ENCODE measurements around the gene RBM10. TPM values are rescaled to one million over a fixed set of nuclear protein-coding genes. Genes with fewer than 3 reads are reported as not detected.

Gene RBM10
- total and polyA plus RNA-seq, 9 of the 15 experiments (the other 6 are each of a cell fraction or from before 2014, with no cell fraction given) = 1.1 to 61.7 (median 31.5) TPM

DNA sequence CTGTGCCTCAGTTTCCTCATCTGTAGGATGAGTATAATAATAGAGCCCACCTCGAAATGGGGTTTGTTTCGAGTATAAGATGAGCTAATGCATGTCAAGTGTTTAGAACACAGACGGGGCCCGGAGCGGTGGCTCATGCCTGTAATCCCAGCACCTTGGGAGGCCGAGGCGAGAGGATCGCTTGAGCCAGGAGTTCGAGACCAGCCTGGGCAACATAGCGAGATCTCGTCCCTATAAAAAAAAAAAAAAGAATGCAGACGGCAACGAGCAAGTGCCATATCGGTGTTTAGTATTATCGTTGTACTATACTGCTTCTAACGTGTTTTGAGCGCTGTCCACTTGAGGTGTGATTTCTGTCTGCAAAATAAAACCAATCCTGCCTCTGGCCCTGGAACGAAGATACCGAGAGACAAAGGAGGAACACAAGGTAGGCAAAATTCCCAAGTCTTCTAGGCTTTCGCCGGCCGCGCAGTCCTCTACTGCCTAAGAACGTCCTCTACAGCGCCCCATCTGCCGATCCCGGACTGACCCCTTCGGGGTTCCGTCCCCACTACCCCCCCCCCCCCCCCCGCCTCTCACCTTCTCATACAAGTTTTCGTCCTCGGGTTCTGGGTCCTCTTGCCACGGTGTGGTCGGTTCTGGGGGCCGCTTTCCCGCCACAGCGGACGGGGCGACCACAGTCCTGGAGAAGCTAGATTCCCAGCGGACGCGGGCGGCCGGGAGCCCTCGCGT, 961 bp upstream of the RBM10 start (continued):
- TF ChIP-seq, protein P1, sequence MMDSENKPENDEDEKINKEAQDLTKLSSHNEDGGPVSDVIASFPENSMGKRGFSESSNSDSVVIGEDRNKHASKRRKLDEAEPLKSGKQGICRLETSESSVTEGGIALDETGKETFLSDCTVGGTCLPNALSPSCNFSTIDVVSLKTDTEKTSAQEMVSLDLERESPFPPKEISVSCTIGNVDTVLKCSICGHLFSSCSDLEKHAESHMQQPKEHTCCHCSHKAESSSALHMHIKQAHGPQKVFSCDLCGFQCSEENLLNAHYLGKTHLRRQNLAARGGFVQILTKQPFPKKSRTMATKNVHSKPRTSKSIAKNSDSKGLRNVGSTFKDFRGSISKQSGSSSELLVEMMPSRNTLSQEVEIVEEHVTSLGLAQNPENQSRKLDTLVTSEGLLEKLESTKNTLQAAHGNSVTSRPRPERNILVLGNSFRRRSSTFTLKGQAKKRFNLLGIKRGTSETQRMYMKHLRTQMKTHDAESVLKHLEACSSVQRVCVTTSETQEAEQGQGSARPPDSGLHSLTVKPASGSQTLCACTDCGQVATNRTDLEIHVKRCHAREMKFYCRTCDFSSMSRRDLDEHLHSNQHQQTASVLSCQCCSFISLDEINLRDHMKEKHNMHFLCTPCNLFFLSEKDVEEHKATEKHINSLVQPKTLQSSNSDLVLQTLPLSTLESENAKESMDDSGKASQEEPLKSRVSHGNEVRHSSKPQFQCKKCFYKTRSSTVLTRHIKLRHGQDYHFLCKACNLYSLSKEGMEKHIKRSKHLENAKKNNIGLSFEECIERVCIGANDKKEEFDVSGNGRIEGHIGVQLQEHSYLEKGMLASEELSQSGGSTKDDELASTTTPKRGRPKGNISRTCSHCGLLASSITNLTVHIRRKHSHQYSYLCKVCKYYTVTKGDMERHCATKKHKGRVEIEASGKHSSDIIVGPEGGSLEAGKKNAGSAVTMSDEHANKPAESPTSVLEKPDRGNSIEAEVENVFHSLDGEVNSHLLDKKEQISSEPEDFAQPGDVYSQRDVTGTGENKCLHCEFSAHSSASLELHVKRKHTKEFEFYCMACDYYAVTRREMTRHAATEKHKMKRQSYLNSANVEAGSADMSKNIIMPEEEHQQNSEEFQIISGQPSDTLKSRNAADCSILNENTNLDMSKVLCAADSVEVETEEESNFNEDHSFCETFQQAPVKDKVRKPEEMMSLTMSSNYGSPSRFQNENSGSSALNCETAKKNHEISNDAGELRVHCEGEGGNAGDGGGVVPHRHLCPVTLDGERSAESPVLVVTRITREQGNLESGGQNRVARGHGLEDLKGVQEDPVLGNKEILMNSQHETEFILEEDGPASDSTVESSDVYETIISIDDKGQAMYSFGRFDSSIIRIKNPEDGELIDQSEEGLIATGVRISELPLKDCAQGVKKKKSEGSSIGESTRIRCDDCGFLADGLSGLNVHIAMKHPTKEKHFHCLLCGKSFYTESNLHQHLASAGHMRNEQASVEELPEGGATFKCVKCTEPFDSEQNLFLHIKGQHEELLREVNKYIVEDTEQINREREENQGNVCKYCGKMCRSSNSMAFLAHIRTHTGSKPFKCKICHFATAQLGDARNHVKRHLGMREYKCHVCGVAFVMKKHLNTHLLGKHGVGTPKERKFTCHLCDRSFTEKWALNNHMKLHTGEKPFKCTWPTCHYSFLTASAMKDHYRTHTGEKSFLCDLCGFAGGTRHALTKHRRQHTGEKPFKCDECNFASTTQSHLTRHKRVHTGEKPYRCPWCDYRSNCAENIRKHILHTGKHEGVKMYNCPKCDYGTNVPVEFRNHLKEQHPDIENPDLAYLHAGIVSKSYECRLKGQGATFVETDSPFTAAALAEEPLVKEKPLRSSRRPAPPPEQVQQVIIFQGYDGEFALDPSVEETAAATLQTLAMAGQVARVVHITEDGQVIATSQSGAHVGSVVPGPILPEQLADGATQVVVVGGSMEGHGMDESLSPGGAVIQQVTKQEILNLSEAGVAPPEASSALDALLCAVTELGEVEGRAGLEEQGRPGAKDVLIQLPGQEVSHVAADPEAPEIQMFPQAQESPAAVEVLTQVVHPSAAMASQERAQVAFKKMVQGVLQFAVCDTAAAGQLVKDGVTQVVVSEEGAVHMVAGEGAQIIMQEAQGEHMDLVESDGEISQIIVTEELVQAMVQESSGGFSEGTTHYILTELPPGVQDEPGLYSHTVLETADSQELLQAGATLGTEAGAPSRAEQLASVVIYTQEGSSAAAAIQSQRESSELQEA (IDR thresholded peaks at IDR 0.05; ENCODE audit: low read depth) = peak; percentile 88
- TF ChIP-seq BCOR (IDR thresholded peaks at IDR 0.05) = peak; percentile 38; the same call in 1 of the 2 replicates
- TF ChIP-seq HMGN3 (IDR thresholded peaks at IDR 0.05; ENCODE audit: borderline replicate concordance, extremely low read depth, insufficient read length, low read depth, low read length) = no peak
- TF ChIP-seq, protein P2, sequence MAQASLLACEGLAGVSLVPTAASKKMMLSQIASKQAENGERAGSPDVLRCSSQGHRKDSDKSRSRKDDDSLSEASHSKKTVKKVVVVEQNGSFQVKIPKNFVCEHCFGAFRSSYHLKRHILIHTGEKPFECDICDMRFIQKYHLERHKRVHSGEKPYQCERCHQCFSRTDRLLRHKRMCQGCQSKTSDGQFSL (CRISPR knock-in tag; IDR thresholded peaks at IDR 0.05) = peak; percentile 92; the same call in 1 of the 2 replicates
- TF ChIP-seq, protein P2 (tag; IDR thresholded peaks at IDR 0.05) = peak in 1 of 2 experiments; percentile 98; a peak in 2 of 4 replicates
- 0 out of 2 replicates have a peak, but pooled peaks have one; percentile 73 for TF ChIP-seq SUPT5H (IDR thresholded peaks at IDR 0.05)
- TF ChIP-seq, protein P3, sequence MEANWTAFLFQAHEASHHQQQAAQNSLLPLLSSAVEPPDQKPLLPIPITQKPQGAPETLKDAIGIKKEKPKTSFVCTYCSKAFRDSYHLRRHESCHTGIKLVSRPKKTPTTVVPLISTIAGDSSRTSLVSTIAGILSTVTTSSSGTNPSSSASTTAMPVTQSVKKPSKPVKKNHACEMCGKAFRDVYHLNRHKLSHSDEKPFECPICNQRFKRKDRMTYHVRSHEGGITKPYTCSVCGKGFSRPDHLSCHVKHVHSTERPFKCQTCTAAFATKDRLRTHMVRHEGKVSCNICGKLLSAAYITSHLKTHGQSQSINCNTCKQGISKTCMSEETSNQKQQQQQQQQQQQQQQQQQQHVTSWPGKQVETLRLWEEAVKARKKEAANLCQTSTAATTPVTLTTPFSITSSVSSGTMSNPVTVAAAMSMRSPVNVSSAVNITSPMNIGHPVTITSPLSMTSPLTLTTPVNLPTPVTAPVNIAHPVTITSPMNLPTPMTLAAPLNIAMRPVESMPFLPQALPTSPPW (CRISPR knock-in tag; IDR thresholded peaks at IDR 0.05) = peak; percentile 99
- peak; percentile 39 for TF ChIP-seq TAF9B (IDR thresholded peaks at IDR 0.05; ENCODE audit: partially characterized antibody)
- 0 out of 2 replicates have a peak, but pooled peaks have one; percentile 18 for TF ChIP-seq ADNP (tag; IDR thresholded peaks at IDR 0.05)
- TF ChIP-seq CXXC5 (CRISPR knock-in tag; IDR thresholded peaks at IDR 0.05) = no peak
- no peak for TF ChIP-seq NR2C2 (CRISPR knock-in tag; IDR thresholded peaks at IDR 0.05)
- TF ChIP-seq NR2C2 (tag; IDR thresholded peaks at IDR 0.05) = 0 out of 2 replicates have a peak, but pooled peaks have one; percentile 12
- TF ChIP-seq, protein P4, sequence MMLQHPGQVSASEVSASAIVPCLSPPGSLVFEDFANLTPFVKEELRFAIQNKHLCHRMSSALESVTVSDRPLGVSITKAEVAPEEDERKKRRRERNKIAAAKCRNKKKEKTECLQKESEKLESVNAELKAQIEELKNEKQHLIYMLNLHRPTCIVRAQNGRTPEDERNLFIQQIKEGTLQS (IDR thresholded peaks at IDR 0.05) = no peak
- TF ChIP-seq, protein P4 (CRISPR knock-in tag; conservative IDR thresholded peaks at IDR 0.05) = 0 out of 2 replicates have a peak, but pooled peaks have one; percentile 7
- TF ChIP-seq PTBP1 (IDR thresholded peaks at IDR 0.05; ENCODE audit: low read depth, low read length) = no peak
- TF ChIP-seq PHF8 (IDR thresholded peaks at IDR 0.05; ENCODE audit: borderline replicate concordance, low read length) = peak; percentile 41; the same call in 1 of the 2 replicates
